Keratinocyte (primary cell): ENCODE results near the gene RERE. TPM values are rescaled to one million over a fixed set of nuclear protein-coding genes. Genes with fewer than 3 reads are reported as not detected.
A peak's percentile ranks its signal among the peaks of the same experiment; 100 is the strongest.
"Not testable (repeated sequence)": the region's sequence is repeated elsewhere in the genome, so short reads cannot be mapped to it uniquely, and the experiment has no call there.

ENCODE experiments used
- DNase-seq: peaks from one replicate; pipeline ENCODE4 v3.0.0-alpha.2; 2011; ENCODE audit warnings: low read depth, missing footprints, low spot score
- FAIRE-seq: peaks from 2 replicates; lab custom pipeline; 2011; peaks lifted over from hg19 to GRCh38; lab: Jason Lieb, UNC
- H2AFZ ChIP-seq: 2 replicates; pipeline ENCODE4 v1.6.0; 2012; ENCODE audit warnings: low read length, control low read depth, inconsistent platforms; ENCODE audit not compliant: control insufficient read depth
- H3K27ac ChIP-seq: 2 replicates; pipeline ENCODE4 v1.5.1; 2011; ENCODE audit warnings: low read length; ENCODE audit not compliant: control insufficient read depth, insufficient read depth
- H3K27me3 ChIP-seq: 3 replicates; pipeline ENCODE4 v1.6.0; 2011; ENCODE audit warnings: low read length; ENCODE audit not compliant: control insufficient read depth, insufficient read depth; ENCODE audit errors: extremely low read depth
- H3K36me3 ChIP-seq, 2 experiments: 2 replicates in 1 of 2; 3 replicates in 1 of 2; pipeline ENCODE4 v1.5.1; 2011; ENCODE audit warnings: low read length in 2 of 2, mild to moderate bottlenecking in 1 of 2; ENCODE audit not compliant: control insufficient read depth in 2 of 2, insufficient read depth in 2 of 2; ENCODE audit errors: extremely low read depth in 1 of 2
- H3K4me1 ChIP-seq: 3 replicates; pipeline ENCODE4 v1.5.1; 2011; ENCODE audit warnings: low read length; ENCODE audit not compliant: control insufficient read depth, insufficient read depth; ENCODE audit errors: extremely low read depth
- H3K4me2 ChIP-seq: 3 replicates; pipeline ENCODE4 v1.6.0; 2011; ENCODE audit warnings: low read depth, low read length; ENCODE audit not compliant: control insufficient read depth, insufficient read depth; ENCODE audit errors: extremely low read depth
- H3K4me3 ChIP-seq, 3 experiments: fragments of 200-600 bp in 1 of 3; sonication (generic) in 1 of 3; 2 replicates in 2 of 3; 3 replicates in 1 of 3; pipeline ENCODE4 v1.5.1; 2011 to 2016; ENCODE audit warnings: low read length in 3 of 3, mild to moderate bottlenecking in 3 of 3, control low read depth in 2 of 3, inconsistent platforms in 1 of 3, low read depth in 1 of 3, mixed read lengths in 1 of 3, mixed run types in 1 of 3, moderate library complexity in 1 of 3; ENCODE audit not compliant: control insufficient read depth in 2 of 3, insufficient read depth in 2 of 3; ENCODE audit errors: extremely low read depth in 1 of 3
- H3K79me2 ChIP-seq: 2 replicates; pipeline ENCODE4 v1.6.0; 2012; ENCODE audit warnings: low read length; ENCODE audit not compliant: control insufficient read depth, insufficient read depth
- H3K9ac ChIP-seq: 3 replicates; pipeline ENCODE4 v1.6.0; 2011; ENCODE audit warnings: low read length; ENCODE audit not compliant: control insufficient read depth, insufficient read depth; ENCODE audit errors: extremely low read depth
- H3K9me1 ChIP-seq: 3 replicates; pipeline ENCODE4 v1.6.0; 2011; ENCODE audit warnings: low read length; ENCODE audit not compliant: control insufficient read depth, insufficient read depth; ENCODE audit errors: extremely low read depth
- H3K9me3 ChIP-seq: 2 replicates; pipeline ENCODE4 v1.5.1; 2012; ENCODE audit warnings: low read depth, low read length; ENCODE audit not compliant: control insufficient read depth
- H4K20me1 ChIP-seq: 3 replicates; pipeline ENCODE4 v1.6.0; 2011; ENCODE audit warnings: low read length; ENCODE audit not compliant: control insufficient read depth, insufficient read depth; ENCODE audit errors: extremely low read depth
- dilution Hi-C: fragments of 300-500 bp; cut with MboI; formaldehyde crosslinking; loops from one replicate; pipeline ENCODE4 v1.7.0; 2020; ENCODE audit warnings: low sequenced_read_pairs; ENCODE audit not compliant: extremely low pct_ligation_motif_present
- polyA plus RNA-seq, 5 experiments: library from polyadenylated mRNA; depleted of rRNA in 3 of 5; stranded (reverse) in 3 of 5; stranded (forward) in 1 of 5; unstranded in 1 of 5; fragments of >200 nt; gene quantifications; 1 replicate in 1 of 5; 2 replicates in 3 of 5; 3 replicates in 1 of 5; pipeline versions ENCODE4 v1.2.1 to v1.2.3, GENCODE V29; 2011 to 2012; ENCODE audit warnings: missing spikeins in 2 of 5, low read depth in 1 of 5, low replicate concordance in 1 of 5

RERE gene
- polyA plus RNA-seq, 1 donor (not counting 4 experiments of a cell fraction or from before 2014, with no cell fraction given): 3.8 TPM

GRCh38 chr1:8621785-8622348 is 195.6 kb downstream of the RERE start:
- H3K27ac ChIP-seq, H3K27me3 ChIP-seq, H3K36me3 ChIP-seq, H3K9me3 ChIP-seq, H3K79me2 ChIP-seq, H3K9ac ChIP-seq, H3K9me1 ChIP-seq, DNase-seq, H3K4me2 ChIP-seq, H4K20me1 ChIP-seq, H3K4me1 ChIP-seq, dilution Hi-C loops, H3K4me3 ChIP-seq, H2AFZ ChIP-seq: not testable (repeated sequence)
- peak; percentile 86 for FAIRE-seq

GRCh38 chr1:8621034-8621582 is 196.3 kb downstream of the RERE start:
- H3K9ac ChIP-seq, DNase-seq, H3K4me2 ChIP-seq, H2AFZ ChIP-seq, H3K36me3 ChIP-seq, dilution Hi-C loops, H3K9me3 ChIP-seq, H3K27me3 ChIP-seq, H3K27ac ChIP-seq, H3K4me3 ChIP-seq, H3K79me2 ChIP-seq, H4K20me1 ChIP-seq, H3K4me1 ChIP-seq, H3K9me1 ChIP-seq: not testable (repeated sequence)
- peak; percentile 91 for FAIRE-seq

- H2AFZ ChIP-seq, H3K9ac ChIP-seq, H3K27me3 ChIP-seq, H4K20me1 ChIP-seq, dilution Hi-C loops, H3K4me2 ChIP-seq, DNase-seq, H3K9me1 ChIP-seq, H3K79me2 ChIP-seq, H3K4me1 ChIP-seq, H3K9me3 ChIP-seq, H3K36me3 ChIP-seq, FAIRE-seq, H3K27ac ChIP-seq, H3K4me3 ChIP-seq: not testable (repeated sequence)
These were observed 197.4 kb downstream of the RERE start for GRCh38 chr1:8619917-8620502.

- H3K27ac ChIP-seq, H3K4me3 ChIP-seq, H3K4me1 ChIP-seq, H3K36me3 ChIP-seq, FAIRE-seq, dilution Hi-C loops, H3K9ac ChIP-seq, H3K27me3 ChIP-seq, H3K4me2 ChIP-seq, H3K79me2 ChIP-seq, DNase-seq, H3K9me3 ChIP-seq, H4K20me1 ChIP-seq, H2AFZ ChIP-seq, H3K9me1 ChIP-seq: not testable (repeated sequence)
These were observed 198.0 kb downstream of the RERE start for GRCh38 chr1:8619419-8619818.

GRCh38 chr1:8616791-8617190 is 200.6 kb downstream of the RERE start:
- H3K36me3 ChIP-seq, H3K9ac ChIP-seq, dilution Hi-C loops, H2AFZ ChIP-seq, H3K4me1 ChIP-seq, H4K20me1 ChIP-seq, H3K4me2 ChIP-seq, FAIRE-seq, H3K79me2 ChIP-seq, H3K4me3 ChIP-seq, DNase-seq, H3K27ac ChIP-seq, H3K9me1 ChIP-seq, H3K9me3 ChIP-seq, H3K27me3 ChIP-seq: not testable (repeated sequence)
